Measurements from ENCODE around the gene RABAC1.
"Not testable (repeated sequence)": the region's sequence is repeated elsewhere in the genome, so short reads cannot be mapped to it uniquely, and the experiment has no call there.

DNA sequence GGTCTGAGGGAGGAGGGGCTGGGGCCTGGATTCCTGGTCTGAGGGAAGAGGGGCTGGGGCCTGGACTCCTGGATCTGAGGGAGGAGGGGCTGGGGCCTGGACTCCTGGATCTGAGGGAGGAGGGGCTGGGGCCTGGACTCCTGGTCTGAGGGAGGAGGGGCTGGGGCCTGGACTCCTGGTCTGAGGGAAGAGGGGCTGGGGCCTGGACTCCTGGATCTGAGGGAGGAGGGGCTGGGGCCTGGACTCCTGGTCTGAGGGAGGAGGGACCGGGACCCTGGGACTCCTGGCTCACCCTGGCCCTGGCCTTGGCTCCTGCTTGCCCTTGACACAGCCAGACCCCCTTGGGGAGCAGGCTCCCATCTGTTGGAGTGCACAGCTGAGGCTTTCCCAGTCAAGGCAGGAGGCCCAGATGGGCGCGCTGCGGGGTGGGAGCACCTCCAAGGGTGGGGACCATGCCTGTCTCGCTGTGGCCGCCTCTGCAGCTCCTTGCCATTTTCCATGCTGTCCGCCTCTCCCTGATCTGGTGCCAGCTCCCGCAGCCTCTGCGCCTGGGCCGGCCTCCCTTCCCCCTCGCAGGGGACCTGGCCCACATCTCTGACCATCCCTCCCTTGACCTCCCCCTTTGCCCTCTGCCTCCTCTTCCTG is 32.9 kb upstream of the RABAC1 start:
- TF ChIP-seq, protein P1, sequence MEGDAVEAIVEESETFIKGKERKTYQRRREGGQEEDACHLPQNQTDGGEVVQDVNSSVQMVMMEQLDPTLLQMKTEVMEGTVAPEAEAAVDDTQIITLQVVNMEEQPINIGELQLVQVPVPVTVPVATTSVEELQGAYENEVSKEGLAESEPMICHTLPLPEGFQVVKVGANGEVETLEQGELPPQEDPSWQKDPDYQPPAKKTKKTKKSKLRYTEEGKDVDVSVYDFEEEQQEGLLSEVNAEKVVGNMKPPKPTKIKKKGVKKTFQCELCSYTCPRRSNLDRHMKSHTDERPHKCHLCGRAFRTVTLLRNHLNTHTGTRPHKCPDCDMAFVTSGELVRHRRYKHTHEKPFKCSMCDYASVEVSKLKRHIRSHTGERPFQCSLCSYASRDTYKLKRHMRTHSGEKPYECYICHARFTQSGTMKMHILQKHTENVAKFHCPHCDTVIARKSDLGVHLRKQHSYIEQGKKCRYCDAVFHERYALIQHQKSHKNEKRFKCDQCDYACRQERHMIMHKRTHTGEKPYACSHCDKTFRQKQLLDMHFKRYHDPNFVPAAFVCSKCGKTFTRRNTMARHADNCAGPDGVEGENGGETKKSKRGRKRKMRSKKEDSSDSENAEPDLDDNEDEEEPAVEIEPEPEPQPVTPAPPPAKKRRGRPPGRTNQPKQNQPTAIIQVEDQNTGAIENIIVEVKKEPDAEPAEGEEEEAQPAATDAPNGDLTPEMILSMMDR (IDR thresholded peaks at IDR 0.05; ENCODE audit: low read depth, low read length, poor library complexity, severe bottlenecking), result not testable (repeated sequence)
- not testable (repeated sequence) for TF ChIP-seq EZH2phosphoT487 (IDR thresholded peaks at IDR 0.05; ENCODE audit: borderline replicate concordance, low read length)

Data from DOHH2 (cell line).